K562 (cell line): ENCODE results near the gene SLC40A1. TPM values are rescaled to one million over a fixed set of nuclear protein-coding genes. Genes with fewer than 3 reads are reported as not detected.
A peak's percentile ranks its signal among the peaks of the same experiment; 100 is the strongest.

Experiments used
- ATAC-seq: fragments of 200-7000 bp; cut with Tn5 transposase; 3 replicates; pipeline ENCODE4 v1.9.1; 2020; ENCODE audit warnings: moderate library complexity
- BruUV-seq: library from RNA; stranded (reverse); fragments of 400-500 nt; replicated peaks from 2 replicates; lab custom pipeline; 2021; lab: Mats Ljungman, UMichigan
- CTCF ChIA-PET: fragments of 300-600 bp; formaldehyde crosslinking; extraction: SDS; loops from one replicate; lab custom pipeline; 2021; ENCODE audit warnings: low intra/inter-chr PET ratio; lab: Yijun Ruan, JAX
- POLR2A ChIA-PET: fragments of 300-600, 350-650 bp; sonication (Branson Sonifier 250); formaldehyde crosslinking; extraction: SDS; loops from one replicate; lab custom pipeline; 2021; ENCODE audit warnings: antibody characterized with exemption, inconsistent platforms; lab: Yijun Ruan, JAX
- DNase-seq, 4 experiments: peaks; one replicate each; pipeline versions ENCODE4 v3.0.0 to v3.0.0-alpha.2; 2011 to 2018; ENCODE audit warnings: low spot score in 3 of 4, mixed read lengths in 3 of 4; ENCODE audit errors: extremely low read depth in 1 of 4
- FAIRE-seq: peaks from 2 replicates; lab custom pipeline; 2011; peaks lifted over from hg19 to GRCh38; lab: Jason Lieb, UNC
- H2AFZ ChIP-seq: 2 replicates; pipeline ENCODE4 v1.6.0; 2011; ENCODE audit warnings: low read depth, low read length, control low read depth, inconsistent platforms
- H3K27ac ChIP-seq: fragments of 200-600 bp; 3 replicates; pipeline ENCODE4 v1.8.0; 2011; ENCODE audit warnings: low read depth, mild to moderate bottlenecking, control low read depth, inconsistent platforms, low read length, moderate library complexity, mixed read lengths; ENCODE audit errors: extremely low read depth
- H3K27me3 ChIP-seq, 2 experiments: fragments of 300-600 bp in 1 of 2; 2 replicates in 1 of 2; 3 replicates in 1 of 2; pipeline versions ENCODE4 v1.6.0 to v1.8.0; 2011; ENCODE audit warnings: inconsistent platforms in 2 of 2, low read length in 2 of 2, mild to moderate bottlenecking in 1 of 2, mixed read lengths in 1 of 2, moderate library complexity in 1 of 2; ENCODE audit not compliant: control insufficient read depth in 2 of 2, insufficient read depth in 2 of 2
- H3K36me3 ChIP-seq: fragments of 300-600 bp; 3 replicates; pipeline ENCODE4 v1.8.0; 2011; ENCODE audit warnings: mild to moderate bottlenecking, low read length, inconsistent platforms; ENCODE audit not compliant: control insufficient read depth, insufficient read depth
- H3K4me1 ChIP-seq, 2 experiments: fragments of 200-600 bp in 1 of 2; replicated peaks in 1 of 2; 2 replicates in 1 of 2; 3 replicates in 1 of 2; pipeline versions ENCODE4 v1.5.1 to v1.8.0; 2011; ENCODE audit warnings: inconsistent platforms in 2 of 2, low read length in 2 of 2, mild to moderate bottlenecking in 1 of 2, mixed read lengths in 1 of 2, moderate library complexity in 1 of 2; ENCODE audit not compliant: control insufficient read depth in 2 of 2, insufficient read depth in 2 of 2
- H3K4me2 ChIP-seq: 2 replicates; pipeline ENCODE4 v1.6.1; 2011; ENCODE audit warnings: low read length, control low read depth, inconsistent platforms, mixed read lengths; ENCODE audit not compliant: insufficient read depth
- H3K4me3 ChIP-seq: fragments of 200-600 bp; sonication (generic), shearing (Covaris generic); 2 replicates; pipeline ENCODE4 v1.5.1; 2016; ENCODE audit warnings: control low read depth, inconsistent platforms
- H3K79me2 ChIP-seq: fragments of 200-600 bp; 3 replicates; pipeline ENCODE4 v1.8.0; 2011; ENCODE audit warnings: low read length, inconsistent platforms; ENCODE audit not compliant: control insufficient read depth, insufficient read depth
- H3K9ac ChIP-seq, 2 experiments: 2 replicates each; pipeline versions ENCODE4 v1.6.0 to v1.6.1; 2011; ENCODE audit warnings: low read depth in 2 of 2, low read length in 2 of 2, control low read depth in 1 of 2, inconsistent platforms in 1 of 2, mild to moderate bottlenecking in 1 of 2, mixed read lengths in 1 of 2; ENCODE audit not compliant: insufficient read depth in 1 of 2
- H3K9me1 ChIP-seq: one replicate; pipeline ENCODE4 v1.6.0; 2011; ENCODE audit warnings: inconsistent platforms, mild to moderate bottlenecking, low read length, moderate library complexity; ENCODE audit not compliant: control insufficient read depth, insufficient read depth
- H3K9me3 ChIP-seq: replicated peaks from 2 replicates; pipeline ENCODE4 v1.5.1; 2011; ENCODE audit warnings: low read depth, low read length, inconsistent platforms; ENCODE audit not compliant: control insufficient read depth, insufficient read depth
- H4K20me1 ChIP-seq: replicated peaks from 2 replicates; pipeline ENCODE4 v1.6.1; 2011; ENCODE audit warnings: low read length, inconsistent platforms, mixed read lengths; ENCODE audit not compliant: control insufficient read depth, insufficient read depth
- C11orf30 ChIP-seq: fragments of 450-650 bp; IDR thresholded peaks from 2 replicates; pipeline ENCODE4 v1.6.1; 2016; ENCODE audit warnings: low read depth, mild to moderate bottlenecking
- JUND ChIP-seq, 2 experiments: IDR thresholded peaks; 2 replicates in 1 of 2; 3 replicates in 1 of 2; pipeline ENCODE4 v1.6.1; 2011; ENCODE audit warnings: borderline replicate concordance in 2 of 2, low read depth in 2 of 2, low read length in 2 of 2, improper control_type of control experiment in 1 of 2, missing biosample characterization in 1 of 2, missing genetic modification characterization in 1 of 2, missing genetic modification reagents in 1 of 2
- PHF8 ChIP-seq: fragments of 200-600 bp; sonication (generic); IDR thresholded peaks from 2 replicates; pipeline ENCODE4 v1.6.1; 2012; ENCODE audit warnings: mixed run types, mild to moderate bottlenecking, inconsistent platforms, low read length, moderate library complexity, borderline replicate concordance
- SIX5 ChIP-seq, 2 experiments: IDR thresholded peaks; 2 replicates each; pipeline ENCODE4 v1.6.1; 2011; ENCODE audit warnings: low read length in 2 of 2, borderline replicate concordance in 1 of 2, low read depth in 1 of 2, mild to moderate bottlenecking in 1 of 2, moderate library complexity in 1 of 2; ENCODE audit not compliant: insufficient read depth in 1 of 2
- SP1 ChIP-seq: sonication (generic); formaldehyde crosslinking; IDR thresholded peaks from 2 replicates; pipeline ENCODE4 v1.8.1; 2022; ENCODE audit warnings: mild to moderate bottlenecking, missing genetic modification reagents
- WHSC1 ChIP-seq: IDR thresholded peaks from one replicate; pipeline ENCODE4 v1.6.1; 2012; ENCODE audit warnings: low read length, control low read depth, inconsistent platforms
- ZBTB7A ChIP-seq: IDR thresholded peaks from 2 replicates; pipeline ENCODE4 v1.6.1; 2011; ENCODE audit warnings: low read depth, mild to moderate bottlenecking, low read length, moderate library complexity, borderline replicate concordance; ENCODE audit not compliant: control insufficient read depth
- ZC3H8 ChIP-seq: fragments of 450-650 bp; IDR thresholded peaks from 2 replicates; pipeline ENCODE4 v1.6.1; 2017
- ZNF316 ChIP-seq: fragments of 450-650 bp; IDR thresholded peaks from 2 replicates; pipeline ENCODE4 v1.6.1; 2016
- ZNF561 ChIP-seq: fragments of 450-650 bp; formaldehyde crosslinking; conservative IDR thresholded peaks from 2 replicates; pipeline ENCODE4 v1.4.0; 2020; ENCODE audit warnings: mild to moderate bottlenecking, moderate library complexity
- WGBS: fragments of 100-300 bp; shearing (Covaris generic); methylation state at CpG from one replicate; pipeline ENCODE4 v1.1.6; 2016; ENCODE audit warnings: low coverage, mixed read lengths; ENCODE audit not compliant: insufficient coverage; ENCODE audit errors: missing lambda C conversion rate; 5-methylcytosine and 5-hydroxymethylcytosine counted together
- in situ Hi-C: fragments of 300-500 bp; cut with MboI; formaldehyde crosslinking; loops from 4 replicates; pipeline ENCODE4 v1.15.0; 2018; ENCODE audit warnings: inconsistent platforms, mixed read lengths
- intact Hi-C: fragments of 100-400 bp; cut with micrococcal nuclease; formaldehyde crosslinking; loops from 2 replicates; pipeline ENCODE4 v1.14.2; 2022
- polyA plus RNA-seq, 8 experiments: library from polyadenylated mRNA; depleted of rRNA in 4 of 8; stranded (reverse) in 5 of 8; unstranded in 3 of 8; fragments of >200 nt; fragmentation: Nextera tagmentation in 2 of 8; fragmentation: Illumina TruSeq in 1 of 8; extraction: Ambion mirVana in 2 of 8; extraction: Trizol in 1 of 8; gene quantifications; 2 replicates each; pipeline versions ENCODE4 v1.2.1 to v1.2.3, GENCODE V29; 2011 to 2014; ENCODE audit warnings: inconsistent platforms in 1 of 8, missing spikeins in 1 of 8
- total RNA-seq, 7 experiments: library from RNA; depleted of rRNA in 6 of 7; stranded (reverse); fragments of >200 nt in 6 of 7; fragmentation: Illumina TruSeq in 2 of 7; extraction: Trizol in 2 of 7; gene quantifications; 2 replicates each; pipeline versions ENCODE4 v1.2.1 to v1.2.3, GENCODE V29; 2011 to 2021; ENCODE audit warnings: low replicate concordance in 1 of 7
- TF ChIP-seq, protein P1 (sequence below): fragments of 250-450 bp; sonication (Bioruptor Pico); IDR thresholded peaks from 2 replicates; pipeline ENCODE4 v1.4.0; 2020; ENCODE audit warnings: mild to moderate bottlenecking, moderate library complexity, borderline replicate concordance

Gene SLC40A1
- total and polyA plus RNA-seq, 9 of the 15 experiments (the other 6 are each of a cell fraction or from before 2014, with no cell fraction given): 42.2 to 95.9 (median 54.9) TPM

DNA sequence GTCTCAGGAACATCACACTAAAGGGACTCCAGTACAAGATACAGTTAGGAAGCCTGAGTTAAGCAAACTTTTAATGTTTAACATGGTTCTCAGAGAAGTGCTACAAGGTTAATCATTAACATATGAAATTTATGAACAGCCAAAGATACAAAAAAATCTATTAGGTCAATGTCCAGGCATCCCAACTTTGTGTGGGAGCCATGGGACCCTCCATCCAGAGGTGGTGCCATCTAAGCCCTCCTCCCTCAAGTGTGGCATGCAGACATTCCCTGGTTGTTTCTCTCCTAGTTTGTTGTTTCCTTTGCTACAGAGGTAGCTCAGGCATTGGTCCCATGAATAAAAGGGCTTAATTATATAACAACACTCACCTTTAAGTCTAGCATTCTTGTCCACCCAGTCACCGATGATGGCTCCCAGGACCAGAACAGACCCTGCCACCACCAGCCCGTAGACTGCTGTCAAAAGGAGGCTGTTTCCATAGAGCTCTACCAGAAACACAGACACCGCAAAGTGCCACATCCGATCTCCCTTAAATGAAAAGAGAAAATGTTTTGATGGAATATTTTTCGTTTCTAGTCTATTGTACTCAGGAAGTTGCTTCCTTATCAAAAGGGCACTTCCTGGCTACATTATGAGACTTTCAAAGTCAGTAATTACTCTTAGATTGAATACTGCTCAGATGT lies 5.7 kb downstream of the SLC40A1 start (continued):
- TF ChIP-seq ZBTB7A (no peak), ZNF561 (CRISPR knock-in tag) (no peak), ZC3H8 (no peak), SIX5 (IDR thresholded peaks at IDR 0.05; ENCODE audit: borderline replicate concordance in 1 of 2, insufficient read depth in 1 of 2, low read depth in 1 of 2, low read length in 2 of 2) (no peak), JUND (IDR thresholded peaks at IDR 0.05; ENCODE audit: borderline replicate concordance, low read depth, low read length) (no peak), JUND (tag; IDR thresholded peaks at IDR 0.05; ENCODE audit: borderline replicate concordance, low read depth, low read length) (no peak)
- TF ChIP-seq, protein P1, sequence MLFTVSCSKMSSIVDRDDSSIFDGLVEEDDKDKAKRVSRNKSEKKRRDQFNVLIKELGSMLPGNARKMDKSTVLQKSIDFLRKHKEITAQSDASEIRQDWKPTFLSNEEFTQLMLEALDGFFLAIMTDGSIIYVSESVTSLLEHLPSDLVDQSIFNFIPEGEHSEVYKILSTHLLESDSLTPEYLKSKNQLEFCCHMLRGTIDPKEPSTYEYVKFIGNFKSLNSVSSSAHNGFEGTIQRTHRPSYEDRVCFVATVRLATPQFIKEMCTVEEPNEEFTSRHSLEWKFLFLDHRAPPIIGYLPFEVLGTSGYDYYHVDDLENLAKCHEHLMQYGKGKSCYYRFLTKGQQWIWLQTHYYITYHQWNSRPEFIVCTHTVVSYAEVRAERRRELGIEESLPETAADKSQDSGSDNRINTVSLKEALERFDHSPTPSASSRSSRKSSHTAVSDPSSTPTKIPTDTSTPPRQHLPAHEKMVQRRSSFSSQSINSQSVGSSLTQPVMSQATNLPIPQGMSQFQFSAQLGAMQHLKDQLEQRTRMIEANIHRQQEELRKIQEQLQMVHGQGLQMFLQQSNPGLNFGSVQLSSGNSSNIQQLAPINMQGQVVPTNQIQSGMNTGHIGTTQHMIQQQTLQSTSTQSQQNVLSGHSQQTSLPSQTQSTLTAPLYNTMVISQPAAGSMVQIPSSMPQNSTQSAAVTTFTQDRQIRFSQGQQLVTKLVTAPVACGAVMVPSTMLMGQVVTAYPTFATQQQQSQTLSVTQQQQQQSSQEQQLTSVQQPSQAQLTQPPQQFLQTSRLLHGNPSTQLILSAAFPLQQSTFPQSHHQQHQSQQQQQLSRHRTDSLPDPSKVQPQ (CRISPR knock-in tag): no peak

GRCh38 chr2:189570570-189571031 lies 10.0 kb downstream of the SLC40A1 start:
- Histone ChIP-seq H3K27ac (no peak overlapping the region; the same call in 2 of the 3 replicates), H3K27me3 (no peaks in the 10 kb centered on the region), H3K9ac (no peak overlapping the region), H3K9me1 (no peaks in the 10 kb centered on the region), H3K79me2 (peaks cover 53% of the 10 kb centered on the region), H3K36me3 (peaks cover 95% of the 10 kb centered on the region), H3K4me1 (peaks cover 0 to 3% of the 10 kb centered on the region in 2 experiments; a peak in 1 of 5 replicates), H3K9me3 (no peaks in the 10 kb centered on the region), H2AFZ (no peak overlapping the region), H4K20me1 (no peaks in the 10 kb centered on the region), H3K4me2 (no peak overlapping the region), H3K4me3 (no peak overlapping the region)
- in situ Hi-C loops: no loop called here
- ChIA-PET POLR2A (no interaction called here), CTCF (no interaction called here)
- WGBS: 94% methylated on average over 1 of the region's 1 CpG
- TF ChIP-seq SP1 (CRISPR knock-in tag) (no peak), WHSC1 (no peak), C11orf30 (peak; percentile 50), PHF8 (no peak), ZNF316 (peak; percentile 63)
- DNase-seq: no peak
- ATAC-seq: no peak
- no peak for FAIRE-seq
- intact Hi-C loops: no loop called here
- BruUV-seq: no TSS peak
